K562 (cell line): ENCODE measurements around the gene RAB3GAP1. TPM values are rescaled to one million over a fixed set of nuclear protein-coding genes. Genes with fewer than 3 reads are reported as not detected.

Experiments
- ATAC-seq: fragments of 200-7000 bp; cut with Tn5 transposase; 3 replicates; pipeline ENCODE4 v1.9.1; 2020; ENCODE audit warnings: moderate library complexity
- BruUV-seq: library from RNA; stranded (reverse); fragments of 400-500 nt; replicated peaks from 2 replicates; lab custom pipeline; 2021; lab: Mats Ljungman, UMichigan
- CTCF ChIA-PET: fragments of 300-600 bp; formaldehyde crosslinking; extraction: SDS; loops from one replicate; lab custom pipeline; 2021; ENCODE audit warnings: low intra/inter-chr PET ratio; lab: Yijun Ruan, JAX
- POLR2A ChIA-PET: fragments of 300-600, 350-650 bp; sonication (Branson Sonifier 250); formaldehyde crosslinking; extraction: SDS; loops from one replicate; lab custom pipeline; 2021; ENCODE audit warnings: antibody characterized with exemption, inconsistent platforms; lab: Yijun Ruan, JAX
- DNase-seq, 4 experiments: peaks; one replicate each; pipeline versions ENCODE4 v3.0.0 to v3.0.0-alpha.2; 2011 to 2018; ENCODE audit warnings: low spot score in 3 of 4, mixed read lengths in 3 of 4; ENCODE audit errors: extremely low read depth in 1 of 4
- FAIRE-seq: peaks from 2 replicates; lab custom pipeline; 2011; peaks lifted over from hg19 to GRCh38; lab: Jason Lieb, UNC
- H2AFZ ChIP-seq: 2 replicates; pipeline ENCODE4 v1.6.0; 2011; ENCODE audit warnings: low read depth, low read length, control low read depth, inconsistent platforms
- H3K27ac ChIP-seq: fragments of 200-600 bp; 3 replicates; pipeline ENCODE4 v1.8.0; 2011; ENCODE audit warnings: low read depth, mild to moderate bottlenecking, control low read depth, inconsistent platforms, low read length, moderate library complexity, mixed read lengths; ENCODE audit errors: extremely low read depth
- H3K27me3 ChIP-seq, 2 experiments: fragments of 300-600 bp in 1 of 2; 2 replicates in 1 of 2; 3 replicates in 1 of 2; pipeline versions ENCODE4 v1.6.0 to v1.8.0; 2011; ENCODE audit warnings: inconsistent platforms in 2 of 2, low read length in 2 of 2, mild to moderate bottlenecking in 1 of 2, mixed read lengths in 1 of 2, moderate library complexity in 1 of 2; ENCODE audit not compliant: control insufficient read depth in 2 of 2, insufficient read depth in 2 of 2
- H3K36me3 ChIP-seq: fragments of 300-600 bp; 3 replicates; pipeline ENCODE4 v1.8.0; 2011; ENCODE audit warnings: mild to moderate bottlenecking, low read length, inconsistent platforms; ENCODE audit not compliant: control insufficient read depth, insufficient read depth
- H3K4me1 ChIP-seq, 2 experiments: fragments of 200-600 bp in 1 of 2; replicated peaks in 1 of 2; 2 replicates in 1 of 2; 3 replicates in 1 of 2; pipeline versions ENCODE4 v1.5.1 to v1.8.0; 2011; ENCODE audit warnings: inconsistent platforms in 2 of 2, low read length in 2 of 2, mild to moderate bottlenecking in 1 of 2, mixed read lengths in 1 of 2, moderate library complexity in 1 of 2; ENCODE audit not compliant: control insufficient read depth in 2 of 2, insufficient read depth in 2 of 2
- H3K4me2 ChIP-seq: 2 replicates; pipeline ENCODE4 v1.6.1; 2011; ENCODE audit warnings: low read length, control low read depth, inconsistent platforms, mixed read lengths; ENCODE audit not compliant: insufficient read depth
- H3K4me3 ChIP-seq: fragments of 200-600 bp; sonication (generic), shearing (Covaris generic); 2 replicates; pipeline ENCODE4 v1.5.1; 2016; ENCODE audit warnings: control low read depth, inconsistent platforms
- H3K79me2 ChIP-seq: fragments of 200-600 bp; 3 replicates; pipeline ENCODE4 v1.8.0; 2011; ENCODE audit warnings: low read length, inconsistent platforms; ENCODE audit not compliant: control insufficient read depth, insufficient read depth
- H3K9ac ChIP-seq, 2 experiments: 2 replicates each; pipeline versions ENCODE4 v1.6.0 to v1.6.1; 2011; ENCODE audit warnings: low read depth in 2 of 2, low read length in 2 of 2, control low read depth in 1 of 2, inconsistent platforms in 1 of 2, mild to moderate bottlenecking in 1 of 2, mixed read lengths in 1 of 2; ENCODE audit not compliant: insufficient read depth in 1 of 2
- H3K9me1 ChIP-seq: one replicate; pipeline ENCODE4 v1.6.0; 2011; ENCODE audit warnings: inconsistent platforms, mild to moderate bottlenecking, low read length, moderate library complexity; ENCODE audit not compliant: control insufficient read depth, insufficient read depth
- H3K9me3 ChIP-seq: replicated peaks from 2 replicates; pipeline ENCODE4 v1.5.1; 2011; ENCODE audit warnings: low read depth, low read length, inconsistent platforms; ENCODE audit not compliant: control insufficient read depth, insufficient read depth
- H4K20me1 ChIP-seq: replicated peaks from 2 replicates; pipeline ENCODE4 v1.6.1; 2011; ENCODE audit warnings: low read length, inconsistent platforms, mixed read lengths; ENCODE audit not compliant: control insufficient read depth, insufficient read depth
- BCOR ChIP-seq: fragments of 450-650 bp; IDR thresholded peaks from 2 replicates; pipeline ENCODE4 v1.6.1; 2016
- C11orf30 ChIP-seq: fragments of 450-650 bp; IDR thresholded peaks from 2 replicates; pipeline ENCODE4 v1.6.1; 2016; ENCODE audit warnings: low read depth, mild to moderate bottlenecking
- ETV6 ChIP-seq, 3 experiments: fragments of 150-350 bp in 1 of 3; sonication (generic) in 1 of 3; formaldehyde crosslinking in 1 of 3; IDR thresholded peaks; 2 replicates each; pipeline versions ENCODE4 v1.6.1 to v1.8.0; 2014 to 2022; ENCODE audit warnings: borderline replicate concordance in 2 of 3, low read depth in 2 of 3, antibody characterized with exemption in 1 of 3, low read length in 1 of 3, mild to moderate bottlenecking in 1 of 3, missing genetic modification reagents in 1 of 3
- IRF2 ChIP-seq: sonication (generic); formaldehyde crosslinking; IDR thresholded peaks from 2 replicates; pipeline ENCODE4 v1.8.1; 2022; ENCODE audit warnings: mild to moderate bottlenecking, missing genetic modification reagents
- MAFG ChIP-seq: fragments of 450-650 bp; conservative IDR thresholded peaks from 2 replicates; pipeline ENCODE4 v1.6.1; 2016; ENCODE audit warnings: missing genetic modification characterization, missing compliant biosample characterization
- MBD2 ChIP-seq: sonication (generic); IDR thresholded peaks from 2 replicates; pipeline ENCODE4 v1.6.1; 2016; ENCODE audit warnings: low read depth, borderline replicate concordance
- MED1 ChIP-seq: sonication (generic); formaldehyde crosslinking; IDR thresholded peaks from 2 replicates; pipeline ENCODE4 v1.8.1; 2023; ENCODE audit warnings: missing genetic modification reagents, borderline replicate concordance
- RBM25 ChIP-seq: fragments of 200-400 bp; formaldehyde crosslinking; IDR thresholded peaks from 2 replicates; pipeline ENCODE4 v1.6.1; 2018; ENCODE audit warnings: low read length, low read depth, moderate library complexity; ENCODE audit not compliant: severe bottlenecking
- SAFB ChIP-seq: fragments of 200-400 bp; formaldehyde crosslinking; IDR thresholded peaks from 2 replicates; pipeline ENCODE4 v1.6.1; 2017; ENCODE audit warnings: low read depth, low read length, borderline replicate concordance
- TAF9B ChIP-seq: fragments of 450-650 bp; IDR thresholded peaks from 2 replicates; pipeline ENCODE4 v1.6.1; 2018; ENCODE audit warnings: mild to moderate bottlenecking; ENCODE audit not compliant: partially characterized antibody
- ZFP36 ChIP-seq: fragments of 150-350 bp; IDR thresholded peaks from 2 replicates; pipeline ENCODE4 v1.6.1; 2018; ENCODE audit warnings: low read length, low read depth; ENCODE audit not compliant: partially characterized antibody
- ZNF232 ChIP-seq: sonication (generic); formaldehyde crosslinking; IDR thresholded peaks from 2 replicates; pipeline ENCODE4 v1.8.0; 2022; ENCODE audit warnings: mild to moderate bottlenecking, missing genetic modification reagents
- ZNF316 ChIP-seq: fragments of 450-650 bp; IDR thresholded peaks from 2 replicates; pipeline ENCODE4 v1.6.1; 2016
- ZNF551 ChIP-seq: fragments of 250-450 bp; sonication (Bioruptor Pico); IDR thresholded peaks from 2 replicates; pipeline ENCODE4 v1.5.0; 2021; ENCODE audit warnings: mild to moderate bottlenecking, moderate library complexity
- ZSCAN32 ChIP-seq: fragments of 450-650 bp; formaldehyde crosslinking; IDR thresholded peaks from 2 replicates; pipeline ENCODE4 v1.4.0; 2020; ENCODE audit warnings: mild to moderate bottlenecking, moderate library complexity
- WGBS: fragments of 100-300 bp; shearing (Covaris generic); methylation state at CpG from one replicate; pipeline ENCODE4 v1.1.6; 2016; ENCODE audit warnings: low coverage, mixed read lengths; ENCODE audit not compliant: insufficient coverage; ENCODE audit errors: missing lambda C conversion rate; 5-methylcytosine and 5-hydroxymethylcytosine counted together
- in situ Hi-C: fragments of 300-500 bp; cut with MboI; formaldehyde crosslinking; loops from 4 replicates; pipeline ENCODE4 v1.15.0; 2018; ENCODE audit warnings: inconsistent platforms, mixed read lengths
- intact Hi-C: fragments of 100-400 bp; cut with micrococcal nuclease; formaldehyde crosslinking; loops from 2 replicates; pipeline ENCODE4 v1.14.2; 2022
- polyA plus RNA-seq, 8 experiments: library from polyadenylated mRNA; depleted of rRNA in 4 of 8; stranded (reverse) in 5 of 8; unstranded in 3 of 8; fragments of >200 nt; fragmentation: Nextera tagmentation in 2 of 8; fragmentation: Illumina TruSeq in 1 of 8; extraction: Ambion mirVana in 2 of 8; extraction: Trizol in 1 of 8; gene quantifications; 2 replicates each; pipeline versions ENCODE4 v1.2.1 to v1.2.3, GENCODE V29; 2011 to 2014; ENCODE audit warnings: inconsistent platforms in 1 of 8, missing spikeins in 1 of 8
- total RNA-seq, 7 experiments: library from RNA; depleted of rRNA in 6 of 7; stranded (reverse); fragments of >200 nt in 6 of 7; fragmentation: Illumina TruSeq in 2 of 7; extraction: Trizol in 2 of 7; gene quantifications; 2 replicates each; pipeline versions ENCODE4 v1.2.1 to v1.2.3, GENCODE V29; 2011 to 2021; ENCODE audit warnings: low replicate concordance in 1 of 7
- TF ChIP-seq, protein P1 (sequence below): fragments of 450-650 bp; IDR thresholded peaks from 2 replicates; pipeline ENCODE4 v1.6.1; 2016; ENCODE audit warnings: mild to moderate bottlenecking

Gene RAB3GAP1
- total and polyA plus RNA-seq, 9 of the 15 experiments (the other 6 are each of a cell fraction or from before 2014, with no cell fraction given), result 15.5 to 48.6 (median 33.0) TPM

GRCh38 chr2:135097532-135098231, 45.6 kb downstream of the RAB3GAP1 start:
- Histone ChIP-seq H3K36me3 (peaks cover 36% of the 10 kb centered on the region), H3K4me3 (no peak overlapping the region), H3K9ac (no peak overlapping the region), H3K79me2 (no peaks in the 10 kb centered on the region; the same call in 2 of the 3 replicates), H3K4me1 (no peaks in the 10 kb centered on the region), H3K4me2 (no peak overlapping the region), H4K20me1 (no peaks in the 10 kb centered on the region), H3K9me1 (no peaks in the 10 kb centered on the region), H3K27ac (no peak overlapping the region), H2AFZ (no peak overlapping the region), H3K9me3 (no peaks in the 10 kb centered on the region), H3K27me3 (no peaks in the 10 kb centered on the region)
- DNase-seq (no peak), FAIRE-seq (peak; percentile 77), ATAC-seq (no peak)
- peak; percentile 18 for TF ChIP-seq TAF9B
- TF ChIP-seq MED1 (CRISPR knock-in tag), result no peak
- TF ChIP-seq C11orf30, result peak; percentile 50; the same call in 1 of the 2 replicates
- peak; percentile 43 for TF ChIP-seq ZFP36
- TF ChIP-seq IRF2 (CRISPR knock-in tag), result no peak
- TF ChIP-seq MBD2, result no peak
- TF ChIP-seq ZNF551, result no peak
- no peak for TF ChIP-seq ZNF232
- TF ChIP-seq RBM25, result peak; percentile 66
- 0 out of 2 replicates have a peak, but pooled peaks have one; percentile 18 for TF ChIP-seq MAFG (tag)
- no peak for TF ChIP-seq ZSCAN32 (CRISPR knock-in tag)
- TF ChIP-seq ZNF316, result peak; percentile 76
- no peak for TF ChIP-seq BCOR
- TF ChIP-seq SAFB, result no peak
- TF ChIP-seq ETV6 (IDR thresholded peaks at IDR 0.05; ENCODE audit: borderline replicate concordance in 1 of 2, low read depth in 2 of 2, low read length in 1 of 2), result no peak
- no peak for TF ChIP-seq ETV6 (CRISPR knock-in tag; IDR thresholded peaks at IDR 0.05; ENCODE audit: borderline replicate concordance)
- TF ChIP-seq, protein P1, sequence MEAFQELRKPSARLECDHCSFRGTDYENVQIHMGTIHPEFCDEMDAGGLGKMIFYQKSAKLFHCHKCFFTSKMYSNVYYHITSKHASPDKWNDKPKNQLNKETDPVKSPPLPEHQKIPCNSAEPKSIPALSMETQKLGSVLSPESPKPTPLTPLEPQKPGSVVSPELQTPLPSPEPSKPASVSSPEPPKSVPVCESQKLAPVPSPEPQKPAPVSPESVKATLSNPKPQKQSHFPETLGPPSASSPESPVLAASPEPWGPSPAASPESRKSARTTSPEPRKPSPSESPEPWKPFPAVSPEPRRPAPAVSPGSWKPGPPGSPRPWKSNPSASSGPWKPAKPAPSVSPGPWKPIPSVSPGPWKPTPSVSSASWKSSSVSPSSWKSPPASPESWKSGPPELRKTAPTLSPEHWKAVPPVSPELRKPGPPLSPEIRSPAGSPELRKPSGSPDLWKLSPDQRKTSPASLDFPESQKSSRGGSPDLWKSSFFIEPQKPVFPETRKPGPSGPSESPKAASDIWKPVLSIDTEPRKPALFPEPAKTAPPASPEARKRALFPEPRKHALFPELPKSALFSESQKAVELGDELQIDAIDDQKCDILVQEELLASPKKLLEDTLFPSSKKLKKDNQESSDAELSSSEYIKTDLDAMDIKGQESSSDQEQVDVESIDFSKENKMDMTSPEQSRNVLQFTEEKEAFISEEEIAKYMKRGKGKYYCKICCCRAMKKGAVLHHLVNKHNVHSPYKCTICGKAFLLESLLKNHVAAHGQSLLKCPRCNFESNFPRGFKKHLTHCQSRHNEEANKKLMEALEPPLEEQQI, result no peak
- POLR2A ChIA-PET, result interaction anchor here (0.5 kb wide), 1 partner anchor 68 kb away, joined by 3 read pairs; no protein-coding TSS in a partner anchor
- CTCF ChIA-PET, result no interaction called here
- intact Hi-C loops, result no loop called here
- in situ Hi-C loops, result no loop called here
- BruUV-seq, result no TSS peak
- 67% methylated on average over 2 of the region's 2 CpGs for WGBS
